Kidney (tissue), 14 donors: Measurements from ENCODE around the gene CCDC85C. TPM values are rescaled to one million over a fixed set of nuclear protein-coding genes. Genes with fewer than 3 reads are reported as not detected.

Source experiments
- DNase-seq, 5 donors: peaks; one replicate each; pipeline ENCODE4 v3.0.0-alpha.2; 2013 to 2020
- FAIRE-seq: peaks from 2 replicates; lab custom pipeline; 2012; peaks lifted over from hg19 to GRCh38; lab: Jason Lieb, UNC
- H3K27ac ChIP-seq, 2 donors: one replicate each; pipeline ENCODE4 v1.7.0; 2013; ENCODE audit warnings: low read depth in 2 of 2, low read length in 2 of 2, inconsistent platforms in 1 of 2
- H3K27me3 ChIP-seq: one replicate; pipeline ENCODE4 v1.7.1; 2013; ENCODE audit warnings: low read length, inconsistent platforms; ENCODE audit not compliant: control insufficient read depth, insufficient read depth
- H3K36me3 ChIP-seq, 3 donors: one replicate each; pipeline versions ENCODE4 v1.7.0 to v1.7.1; 2013; ENCODE audit warnings: low read length in 3 of 3, control low read depth in 1 of 3, inconsistent platforms in 1 of 3; ENCODE audit not compliant: insufficient read depth in 3 of 3, control insufficient read depth in 2 of 3
- H3K4me1 ChIP-seq, 3 donors: one replicate each; pipeline versions ENCODE4 v1.7.0 to v1.7.1; 2013; ENCODE audit warnings: low read length in 3 of 3, inconsistent platforms in 1 of 3, low read depth in 1 of 3; ENCODE audit not compliant: control insufficient read depth in 2 of 3, insufficient read depth in 2 of 3
- H3K4me3 ChIP-seq, 3 donors: one replicate each; pipeline versions ENCODE4 v1.7.0 to v1.8.1; 2013; ENCODE audit warnings: low read length in 3 of 3, control low read depth in 1 of 3, inconsistent platforms in 1 of 3
- H3K9ac ChIP-seq, 3 donors: one replicate each; pipeline versions ENCODE4 v1.7.0 to v1.7.1; 2013; ENCODE audit warnings: low read length in 3 of 3, control low read depth in 1 of 3, inconsistent platforms in 1 of 3
- H3K9me3 ChIP-seq, 3 donors: one replicate each; pipeline versions ENCODE4 v1.7.0 to v1.7.1; 2013; ENCODE audit warnings: low read length in 3 of 3, control low read depth in 1 of 3, inconsistent platforms in 1 of 3; ENCODE audit not compliant: control insufficient read depth in 2 of 3, insufficient read depth in 1 of 3
- intact Hi-C: fragments of 100-400 bp; cut with DNase I; formaldehyde crosslinking; loops from one replicate; pipeline ENCODE4 v1.11.1; 2022
- polyA plus RNA-seq: library from polyadenylated mRNA; stranded (reverse); fragments of 350-450 nt; fragmentation: Illumina TruSeq; extraction: RNeasy Lipid Tissue Mini Kit (QIAGEN cat#74804); gene quantifications from one replicate; pipeline ENCODE4 v1.2.3, GENCODE V29; 2014; ENCODE audit warnings: low read depth, low replicate concordance; ENCODE audit not compliant: insufficient read depth
- total RNA-seq: library from RNA; stranded (reverse); fragmentation: NEBNext Ultra II Directional; extraction: Animal tissue kit (Norgen Biotek cat#: 25700); gene quantifications from one replicate; pipeline ENCODE4 v1.2.1, GENCODE V29; 2021
- TF ChIP-seq, protein P1 (sequence below): IDR thresholded peaks from 3 replicates; pipeline ENCODE4 v1.5.1; 2012; ENCODE audit warnings: mild to moderate bottlenecking, moderate library complexity, borderline replicate concordance; ENCODE audit not compliant: insufficient read depth; ENCODE audit errors: extremely low read depth
- donor health status: control.
- donor health status: control.
- donor health status: control.
- donor health status: control.
- donor health status: control.
- donor health status: DM: yes; HTN: yes; CAD: no.
- donor health status: Normal renal cell carcinoma (clear cell type).

Gene CCDC85C
- total and polyA plus RNA-seq, 2 donors from 2014 or later = 14.7 to 21.4 TPM

DNA sequence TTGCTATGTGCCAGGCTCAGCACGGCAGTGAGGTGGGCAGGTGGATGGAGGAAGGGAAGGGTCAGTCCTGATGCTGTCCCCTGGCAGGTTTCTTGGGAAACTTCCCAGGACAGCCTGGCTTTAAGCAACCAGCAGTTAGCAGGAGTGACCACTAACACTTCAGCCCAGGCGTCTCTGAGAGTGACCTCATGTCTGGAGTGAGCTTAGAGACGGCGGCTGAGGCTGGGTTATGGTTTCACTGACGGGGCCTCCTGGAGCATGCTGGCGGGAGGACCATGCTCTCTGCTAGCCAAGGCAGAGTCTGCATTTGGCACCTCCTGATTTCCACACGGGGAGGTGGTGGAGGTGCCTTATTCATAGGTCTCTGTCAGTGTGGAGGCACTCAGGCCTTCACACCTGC lies 43.4 kb upstream of the CCDC85C start:
- no peaks in the 10 kb centered on the region for H3K9me3 ChIP-seq
- no peaks in the 10 kb centered on the region for H3K27me3 ChIP-seq
- DNase-seq = peak in 2 of 5 donors; percentile 27 to 34
- H3K9ac ChIP-seq = no peak overlapping the region
- no peak overlapping the region for H3K27ac ChIP-seq
- no peak for FAIRE-seq
- TF ChIP-seq, protein P1, sequence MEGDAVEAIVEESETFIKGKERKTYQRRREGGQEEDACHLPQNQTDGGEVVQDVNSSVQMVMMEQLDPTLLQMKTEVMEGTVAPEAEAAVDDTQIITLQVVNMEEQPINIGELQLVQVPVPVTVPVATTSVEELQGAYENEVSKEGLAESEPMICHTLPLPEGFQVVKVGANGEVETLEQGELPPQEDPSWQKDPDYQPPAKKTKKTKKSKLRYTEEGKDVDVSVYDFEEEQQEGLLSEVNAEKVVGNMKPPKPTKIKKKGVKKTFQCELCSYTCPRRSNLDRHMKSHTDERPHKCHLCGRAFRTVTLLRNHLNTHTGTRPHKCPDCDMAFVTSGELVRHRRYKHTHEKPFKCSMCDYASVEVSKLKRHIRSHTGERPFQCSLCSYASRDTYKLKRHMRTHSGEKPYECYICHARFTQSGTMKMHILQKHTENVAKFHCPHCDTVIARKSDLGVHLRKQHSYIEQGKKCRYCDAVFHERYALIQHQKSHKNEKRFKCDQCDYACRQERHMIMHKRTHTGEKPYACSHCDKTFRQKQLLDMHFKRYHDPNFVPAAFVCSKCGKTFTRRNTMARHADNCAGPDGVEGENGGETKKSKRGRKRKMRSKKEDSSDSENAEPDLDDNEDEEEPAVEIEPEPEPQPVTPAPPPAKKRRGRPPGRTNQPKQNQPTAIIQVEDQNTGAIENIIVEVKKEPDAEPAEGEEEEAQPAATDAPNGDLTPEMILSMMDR = no peak
- no peaks in the 10 kb centered on the region for H3K36me3 ChIP-seq
- no peak overlapping the region for H3K4me3 ChIP-seq
- intact Hi-C loops = no loop called here
- H3K4me1 ChIP-seq = no peaks in the 10 kb centered on the region

DNA sequence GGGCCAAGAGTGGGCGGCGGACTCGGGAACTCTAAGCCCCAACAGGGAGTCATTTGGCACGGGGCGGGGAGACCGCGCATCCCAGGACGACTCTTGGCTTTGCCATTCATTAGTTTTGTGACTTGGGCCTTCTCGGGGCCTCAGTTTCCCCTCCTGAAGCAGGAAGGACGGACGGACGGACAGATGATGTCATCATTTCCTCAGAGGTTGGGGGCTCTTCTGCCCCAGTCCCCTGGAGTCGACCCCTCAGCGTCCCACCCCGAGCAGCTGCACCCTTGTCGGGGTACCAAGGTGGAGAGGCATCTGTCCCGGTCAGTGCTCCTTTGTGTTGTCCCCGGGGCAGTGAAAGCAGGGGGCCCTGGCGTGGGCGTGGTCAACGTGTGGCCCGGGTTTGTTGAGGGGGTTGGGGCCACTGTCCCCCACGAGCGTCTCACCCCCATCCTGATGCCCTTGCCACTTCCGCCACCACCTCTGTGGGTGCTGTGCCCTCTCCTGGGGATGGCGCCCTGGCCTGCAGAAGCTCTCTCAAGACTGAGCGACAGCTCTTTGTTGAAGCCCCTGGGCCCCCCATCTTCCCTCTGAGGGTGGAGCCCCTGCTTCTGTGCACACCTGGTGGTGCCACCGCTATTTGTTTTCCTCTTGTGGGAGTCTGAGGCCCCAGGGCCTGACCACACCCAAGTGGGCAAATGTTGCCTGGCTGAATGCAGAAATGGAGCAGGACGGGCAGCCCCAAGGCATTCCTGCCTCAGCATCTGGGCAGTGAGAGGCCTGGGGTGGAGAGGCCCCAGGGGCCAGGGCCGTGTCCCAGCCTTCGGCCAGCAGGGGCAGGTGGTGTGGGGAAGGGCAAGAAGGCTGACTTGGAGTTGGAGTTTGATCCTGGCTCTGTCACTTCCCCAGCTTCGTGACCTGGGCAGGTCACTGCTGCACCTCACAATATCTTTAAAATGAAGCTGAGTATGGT lies 41.8 kb upstream of the CCDC85C start:
- Histone ChIP-seq H3K4me1 (no peaks in the 10 kb centered on the region), H3K4me3 (peak overlapping the region in 1 of 3 donors; percentile 21), H3K27ac (no peak overlapping the region), H3K9ac (no peak overlapping the region), H3K27me3 (no peaks in the 10 kb centered on the region), H3K36me3 (no peaks in the 10 kb centered on the region), H3K9me3 (no peaks in the 10 kb centered on the region)
- FAIRE-seq (no peak), DNase-seq (peak in 1 of 5 donors; percentile 60)
- intact Hi-C loops = no loop called here
- TF ChIP-seq, protein P1 = no peak

DNA sequence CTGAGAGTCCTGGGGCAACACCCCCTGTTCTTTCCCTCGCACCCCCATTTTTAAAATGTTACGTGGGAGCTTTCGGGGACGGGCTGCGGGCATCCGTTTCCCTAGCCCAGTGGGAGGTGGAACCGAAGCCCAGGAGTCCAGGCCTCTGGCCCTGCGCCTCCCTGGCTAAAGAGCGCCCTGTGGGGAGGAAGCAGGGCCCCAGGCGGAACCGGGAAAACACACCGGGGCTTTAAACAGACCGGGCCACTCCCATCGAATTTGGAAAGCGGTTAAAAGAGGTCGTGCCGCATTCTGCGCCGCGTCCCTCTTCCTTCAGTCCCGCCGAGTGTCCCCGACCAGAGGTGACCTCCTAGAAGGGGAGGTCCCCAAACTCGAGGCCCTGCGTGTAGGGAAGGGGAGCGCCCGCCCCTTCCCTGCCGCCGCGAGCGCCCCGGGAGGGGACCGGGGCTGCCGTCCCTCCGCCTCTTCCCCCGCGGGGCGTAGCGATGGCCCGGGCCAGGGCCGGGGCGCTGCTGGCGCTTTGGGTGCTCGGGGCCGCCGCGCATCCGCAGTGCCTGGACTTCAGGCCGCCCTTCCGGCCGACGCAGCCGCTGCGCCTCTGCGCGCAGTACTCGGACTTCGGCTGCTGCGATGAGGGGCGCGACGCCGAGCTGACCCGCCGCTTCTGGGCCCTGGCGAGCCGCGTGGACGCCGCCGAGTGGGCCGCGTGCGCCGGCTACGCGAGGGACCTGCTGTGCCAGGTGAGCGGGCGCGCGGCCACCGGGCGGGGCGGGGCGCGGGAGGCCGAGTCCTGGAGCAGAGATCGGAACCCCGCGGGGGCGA lies 40.9 kb upstream of the CCDC85C start, which contains the start of gene HHIPL1:
TSS of gene HHIPL1 (plus strand) at position 407 of the 822 bp plus-strand sequence. CDS start at position 486, 79 bp downstream.
- no peaks in the 10 kb centered on the region for H3K4me1 ChIP-seq
- H3K36me3 ChIP-seq = no peaks in the 10 kb centered on the region
- no peak within 1 kb of the TSS for H3K9ac ChIP-seq
- FAIRE-seq (no peak), DNase-seq (peak in 3 of 5 donors; percentile 20 to 68 (median 66))
- no peaks in the 10 kb centered on the region for H3K27me3 ChIP-seq
- H3K27ac ChIP-seq = no peak within 1 kb of the TSS
- H3K4me3 ChIP-seq = peak within 1 kb of the TSS in 1 of 3 donors; percentile 21
- intact Hi-C loops = no loop called here
- H3K9me3 ChIP-seq = no peaks in the 10 kb centered on the region
- TF ChIP-seq, protein P1 = no peak
